PFSK-1 (cell line): ENCODE measurements around the gene PRRT2.
A peak's percentile ranks its signal among the peaks of the same experiment; 100 is the strongest.

Experiments
- FOXP2 ChIP-seq: optimal IDR thresholded peaks from 2 replicates; pipeline ENCODE3; 2011; ENCODE audit warnings: borderline replicate concordance, control low read depth, inconsistent platforms; ENCODE audit not compliant: insufficient read depth; ENCODE audit errors: extremely low read length, extremely low read depth
- POLR2AphosphoS5 ChIP-seq: IDR thresholded peaks from 2 replicates; pipeline ENCODE4 v1.6.1; 2012; ENCODE audit warnings: low read depth, mild to moderate bottlenecking, control low read depth, low read length, moderate library complexity
- SIN3A ChIP-seq: IDR thresholded peaks from 2 replicates; pipeline ENCODE4 v1.6.1; 2012; ENCODE audit warnings: mild to moderate bottlenecking, low read length, moderate library complexity, borderline replicate concordance; ENCODE audit not compliant: insufficient read depth
- TAF1 ChIP-seq: IDR thresholded peaks from 2 replicates; pipeline ENCODE4 v1.6.1; 2012; ENCODE audit warnings: low read length, control low read depth, borderline replicate concordance; ENCODE audit not compliant: insufficient read depth
- TF ChIP-seq, protein P1 (sequence below), 2 experiments: IDR thresholded peaks; 2 replicates each; pipeline versions ENCODE4 v1.6.1 to v1.8.0; 2011 to 2012; ENCODE audit warnings: low read depth in 2 of 2, low read length in 2 of 2, control low read depth in 1 of 2, inconsistent platforms in 1 of 2, mild to moderate bottlenecking in 1 of 2, moderate library complexity in 1 of 2; ENCODE audit not compliant: insufficient read depth in 1 of 2

Gene PRRT2

GRCh38 chr16:29809850-29810698 lies 1.9 kb upstream of the PRRT2 start:
- TF ChIP-seq TAF1: no peak
- TF ChIP-seq, protein P1, sequence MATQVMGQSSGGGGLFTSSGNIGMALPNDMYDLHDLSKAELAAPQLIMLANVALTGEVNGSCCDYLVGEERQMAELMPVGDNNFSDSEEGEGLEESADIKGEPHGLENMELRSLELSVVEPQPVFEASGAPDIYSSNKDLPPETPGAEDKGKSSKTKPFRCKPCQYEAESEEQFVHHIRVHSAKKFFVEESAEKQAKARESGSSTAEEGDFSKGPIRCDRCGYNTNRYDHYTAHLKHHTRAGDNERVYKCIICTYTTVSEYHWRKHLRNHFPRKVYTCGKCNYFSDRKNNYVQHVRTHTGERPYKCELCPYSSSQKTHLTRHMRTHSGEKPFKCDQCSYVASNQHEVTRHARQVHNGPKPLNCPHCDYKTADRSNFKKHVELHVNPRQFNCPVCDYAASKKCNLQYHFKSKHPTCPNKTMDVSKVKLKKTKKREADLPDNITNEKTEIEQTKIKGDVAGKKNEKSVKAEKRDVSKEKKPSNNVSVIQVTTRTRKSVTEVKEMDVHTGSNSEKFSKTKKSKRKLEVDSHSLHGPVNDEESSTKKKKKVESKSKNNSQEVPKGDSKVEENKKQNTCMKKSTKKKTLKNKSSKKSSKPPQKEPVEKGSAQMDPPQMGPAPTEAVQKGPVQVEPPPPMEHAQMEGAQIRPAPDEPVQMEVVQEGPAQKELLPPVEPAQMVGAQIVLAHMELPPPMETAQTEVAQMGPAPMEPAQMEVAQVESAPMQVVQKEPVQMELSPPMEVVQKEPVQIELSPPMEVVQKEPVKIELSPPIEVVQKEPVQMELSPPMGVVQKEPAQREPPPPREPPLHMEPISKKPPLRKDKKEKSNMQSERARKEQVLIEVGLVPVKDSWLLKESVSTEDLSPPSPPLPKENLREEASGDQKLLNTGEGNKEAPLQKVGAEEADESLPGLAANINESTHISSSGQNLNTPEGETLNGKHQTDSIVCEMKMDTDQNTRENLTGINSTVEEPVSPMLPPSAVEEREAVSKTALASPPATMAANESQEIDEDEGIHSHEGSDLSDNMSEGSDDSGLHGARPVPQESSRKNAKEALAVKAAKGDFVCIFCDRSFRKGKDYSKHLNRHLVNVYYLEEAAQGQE (IDR thresholded peaks at IDR 0.05; ENCODE audit: insufficient read depth in 1 of 2, low read depth in 2 of 2, low read length in 2 of 2): no peak
- TF ChIP-seq FOXP2: no peak
- TF ChIP-seq POLR2AphosphoS5: no peak
- TF ChIP-seq SIN3A: no peak

- TF ChIP-seq FOXP2 (no peak), SIN3A (no peak), POLR2AphosphoS5 (no peak)
- TF ChIP-seq, protein P1 (IDR thresholded peaks at IDR 0.05; ENCODE audit: insufficient read depth in 1 of 2, low read depth in 2 of 2, low read length in 2 of 2): no peak
Observed at GRCh38 chr16:29810699-29811169, 1.3 kb upstream of the PRRT2 start.

DNA sequence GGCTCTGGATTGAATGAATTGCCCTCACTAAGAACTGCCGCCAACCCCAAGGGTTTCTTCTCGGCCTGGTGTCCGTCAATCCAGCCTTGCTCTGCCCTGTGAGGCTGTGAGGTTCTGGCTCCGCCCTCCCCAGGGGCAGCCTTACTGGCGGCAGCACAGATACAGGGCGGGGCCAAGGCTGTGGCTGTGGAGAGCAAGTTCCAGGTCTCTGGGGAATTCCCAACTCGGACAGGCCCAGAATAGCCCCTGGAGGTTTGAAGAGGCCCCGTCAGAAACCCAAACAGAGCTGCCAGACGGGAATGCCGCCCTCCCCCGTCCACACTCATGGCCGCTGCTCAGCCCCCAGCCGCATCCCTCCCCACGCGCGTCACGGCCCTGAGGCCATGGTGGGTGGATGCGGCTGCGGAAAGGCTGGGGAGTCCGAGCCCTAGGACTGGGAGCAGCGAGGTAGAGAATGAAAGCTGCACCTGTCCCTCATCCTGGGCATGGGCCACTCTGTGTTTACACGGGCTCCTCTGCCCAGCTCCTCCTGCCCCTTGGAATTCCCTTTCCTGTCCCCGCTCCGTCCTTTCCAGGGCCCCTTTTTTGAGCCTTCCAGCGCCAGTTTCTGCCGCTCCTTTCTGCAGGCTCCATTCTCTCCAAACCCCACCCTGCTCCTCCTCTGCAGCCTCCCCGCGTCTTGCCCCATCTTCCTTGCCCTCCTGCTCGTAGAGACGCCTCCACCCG lies 660 bp upstream of the PRRT2 start:
- TF ChIP-seq POLR2AphosphoS5 (peak; percentile 89), SIN3A (peak; percentile 78; the same call in 1 of the 2 replicates), FOXP2 (no peak), TAF1 (0 out of 2 replicates have a peak, but pooled peaks have one; percentile 6)
- TF ChIP-seq, protein P1 (IDR thresholded peaks at IDR 0.05; ENCODE audit: insufficient read depth in 1 of 2, low read depth in 2 of 2, low read length in 2 of 2): no peak

DNA sequence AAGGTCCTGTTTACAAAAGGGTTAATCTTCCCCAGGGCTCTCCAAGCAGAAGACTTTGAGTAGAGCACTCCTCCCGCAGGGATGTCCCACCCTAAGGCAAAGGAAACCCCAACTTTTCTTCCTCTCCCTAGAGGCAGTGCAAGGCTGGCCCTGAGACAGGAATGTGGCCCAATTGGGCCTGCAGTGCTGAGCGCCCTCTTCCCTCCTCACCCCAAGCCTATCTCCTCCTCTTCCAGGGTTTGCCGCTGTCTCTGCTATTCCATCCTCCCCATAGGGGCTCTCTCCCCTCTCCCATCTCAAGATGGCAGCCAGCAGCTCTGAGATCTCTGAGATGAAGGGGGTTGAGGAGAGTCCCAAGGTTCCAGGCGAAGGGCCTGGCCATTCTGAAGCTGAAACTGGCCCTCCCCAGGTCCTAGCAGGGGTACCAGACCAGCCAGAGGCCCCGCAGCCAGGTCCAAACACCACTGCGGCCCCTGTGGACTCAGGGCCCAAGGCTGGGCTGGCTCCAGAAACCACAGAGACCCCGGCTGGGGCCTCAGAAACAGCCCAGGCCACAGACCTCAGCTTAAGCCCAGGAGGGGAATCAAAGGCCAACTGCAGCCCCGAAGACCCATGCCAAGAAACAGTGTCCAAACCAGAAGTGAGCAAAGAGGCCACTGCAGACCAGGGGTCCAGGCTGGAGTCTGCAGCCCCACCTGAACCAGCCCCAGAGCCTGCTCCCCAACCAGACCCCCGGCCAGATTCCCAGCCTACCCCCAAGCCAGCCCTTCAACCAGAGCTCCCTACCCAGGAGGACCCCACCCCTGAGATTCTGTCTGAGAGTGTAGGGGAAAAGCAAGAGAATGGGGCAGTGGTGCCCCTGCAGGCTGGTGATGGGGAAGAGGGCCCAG lies 1.0 kb downstream of the PRRT2 start:
- TF ChIP-seq POLR2AphosphoS5 (no peak), SIN3A (no peak), FOXP2 (no peak), TAF1 (no peak)
- TF ChIP-seq, protein P1 (IDR thresholded peaks at IDR 0.05; ENCODE audit: insufficient read depth in 1 of 2, low read depth in 2 of 2, low read length in 2 of 2): no peak
